Fibroblast of lung (primary cell): Measurements from ENCODE around the gene IGSF9.

Experiments
- EZH2 ChIP-seq: IDR thresholded peaks from 2 replicates; pipeline ENCODE4 v1.5.1; 2012; ENCODE audit warnings: low read length, control low read depth, mild to moderate bottlenecking; ENCODE audit errors: missing control alignments
- TF ChIP-seq, protein P1 (sequence below), 2 donors: IDR thresholded peaks in 1 of 2; conservative IDR thresholded peaks in 1 of 2; 1 replicate in 1 of 2; 2 replicates in 1 of 2; pipeline ENCODE4 v1.5.1; 2011 to 2012; ENCODE audit warnings: low read length in 2 of 2, control low read depth in 1 of 2, inconsistent platforms in 1 of 2, low read depth in 1 of 2, mild to moderate bottlenecking in 1 of 2

DNA sequence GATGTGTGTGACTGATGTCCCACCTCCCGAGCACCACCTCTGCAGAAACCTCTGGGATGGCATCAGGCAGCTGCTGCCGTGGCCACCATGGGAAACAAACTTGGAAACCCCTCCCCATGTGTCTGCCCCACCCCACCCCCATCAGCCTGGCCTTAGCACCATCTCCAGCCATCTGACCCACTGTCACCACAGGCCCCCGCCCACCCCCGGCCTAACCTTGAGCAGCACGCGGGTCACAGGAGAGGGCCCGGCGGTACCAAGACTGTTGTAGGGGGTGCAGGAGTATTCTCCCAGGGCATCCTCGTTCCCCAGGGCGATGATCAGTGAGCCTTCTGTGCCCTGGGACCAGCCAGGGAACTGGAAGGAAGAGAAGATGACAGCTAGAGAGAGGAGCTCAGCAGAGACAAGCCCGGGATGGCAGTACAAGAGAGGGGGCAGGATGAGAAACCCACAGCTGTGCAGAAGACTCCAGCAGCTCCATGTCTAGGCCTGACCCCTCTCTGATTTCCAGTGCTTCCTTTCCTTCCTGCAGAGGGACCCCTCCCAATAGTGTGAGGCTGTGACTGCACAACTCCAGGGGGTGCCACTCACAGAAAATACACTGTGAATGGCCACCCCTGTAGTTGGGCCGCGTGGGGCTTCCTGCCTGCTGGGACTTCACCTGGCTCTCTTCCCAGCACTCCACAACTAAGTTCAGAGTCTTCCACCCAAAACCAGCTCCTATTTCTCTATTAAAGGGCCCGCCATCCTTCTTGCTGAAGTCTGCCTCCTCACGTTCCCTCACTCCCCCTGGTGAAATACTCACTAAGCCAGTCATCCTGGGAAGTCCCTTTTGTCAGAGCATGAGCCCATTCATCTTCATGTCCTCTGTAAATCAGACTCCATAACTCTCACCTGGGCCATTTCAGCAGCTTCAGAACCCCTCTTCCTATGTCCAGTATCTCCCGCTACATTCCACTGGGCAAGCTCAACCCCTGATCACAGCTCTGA lies 12.8 kb downstream of the IGSF9 start:
- TF ChIP-seq, protein P1, sequence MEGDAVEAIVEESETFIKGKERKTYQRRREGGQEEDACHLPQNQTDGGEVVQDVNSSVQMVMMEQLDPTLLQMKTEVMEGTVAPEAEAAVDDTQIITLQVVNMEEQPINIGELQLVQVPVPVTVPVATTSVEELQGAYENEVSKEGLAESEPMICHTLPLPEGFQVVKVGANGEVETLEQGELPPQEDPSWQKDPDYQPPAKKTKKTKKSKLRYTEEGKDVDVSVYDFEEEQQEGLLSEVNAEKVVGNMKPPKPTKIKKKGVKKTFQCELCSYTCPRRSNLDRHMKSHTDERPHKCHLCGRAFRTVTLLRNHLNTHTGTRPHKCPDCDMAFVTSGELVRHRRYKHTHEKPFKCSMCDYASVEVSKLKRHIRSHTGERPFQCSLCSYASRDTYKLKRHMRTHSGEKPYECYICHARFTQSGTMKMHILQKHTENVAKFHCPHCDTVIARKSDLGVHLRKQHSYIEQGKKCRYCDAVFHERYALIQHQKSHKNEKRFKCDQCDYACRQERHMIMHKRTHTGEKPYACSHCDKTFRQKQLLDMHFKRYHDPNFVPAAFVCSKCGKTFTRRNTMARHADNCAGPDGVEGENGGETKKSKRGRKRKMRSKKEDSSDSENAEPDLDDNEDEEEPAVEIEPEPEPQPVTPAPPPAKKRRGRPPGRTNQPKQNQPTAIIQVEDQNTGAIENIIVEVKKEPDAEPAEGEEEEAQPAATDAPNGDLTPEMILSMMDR (conservative IDR thresholded peaks at IDR 0.05 in 1 of 2, IDR thresholded peaks at IDR 0.05 in 1 of 2; ENCODE audit: low read depth in 1 of 2, low read length in 2 of 2) = no peak
- no peak for TF ChIP-seq EZH2
